ENCODE measurements around the gene KNL1.
"Not testable (repeated sequence)": the region's sequence is repeated elsewhere in the genome, so short reads cannot be mapped to it uniquely, and the experiment has no call there.

Gene KNL1, protein sequence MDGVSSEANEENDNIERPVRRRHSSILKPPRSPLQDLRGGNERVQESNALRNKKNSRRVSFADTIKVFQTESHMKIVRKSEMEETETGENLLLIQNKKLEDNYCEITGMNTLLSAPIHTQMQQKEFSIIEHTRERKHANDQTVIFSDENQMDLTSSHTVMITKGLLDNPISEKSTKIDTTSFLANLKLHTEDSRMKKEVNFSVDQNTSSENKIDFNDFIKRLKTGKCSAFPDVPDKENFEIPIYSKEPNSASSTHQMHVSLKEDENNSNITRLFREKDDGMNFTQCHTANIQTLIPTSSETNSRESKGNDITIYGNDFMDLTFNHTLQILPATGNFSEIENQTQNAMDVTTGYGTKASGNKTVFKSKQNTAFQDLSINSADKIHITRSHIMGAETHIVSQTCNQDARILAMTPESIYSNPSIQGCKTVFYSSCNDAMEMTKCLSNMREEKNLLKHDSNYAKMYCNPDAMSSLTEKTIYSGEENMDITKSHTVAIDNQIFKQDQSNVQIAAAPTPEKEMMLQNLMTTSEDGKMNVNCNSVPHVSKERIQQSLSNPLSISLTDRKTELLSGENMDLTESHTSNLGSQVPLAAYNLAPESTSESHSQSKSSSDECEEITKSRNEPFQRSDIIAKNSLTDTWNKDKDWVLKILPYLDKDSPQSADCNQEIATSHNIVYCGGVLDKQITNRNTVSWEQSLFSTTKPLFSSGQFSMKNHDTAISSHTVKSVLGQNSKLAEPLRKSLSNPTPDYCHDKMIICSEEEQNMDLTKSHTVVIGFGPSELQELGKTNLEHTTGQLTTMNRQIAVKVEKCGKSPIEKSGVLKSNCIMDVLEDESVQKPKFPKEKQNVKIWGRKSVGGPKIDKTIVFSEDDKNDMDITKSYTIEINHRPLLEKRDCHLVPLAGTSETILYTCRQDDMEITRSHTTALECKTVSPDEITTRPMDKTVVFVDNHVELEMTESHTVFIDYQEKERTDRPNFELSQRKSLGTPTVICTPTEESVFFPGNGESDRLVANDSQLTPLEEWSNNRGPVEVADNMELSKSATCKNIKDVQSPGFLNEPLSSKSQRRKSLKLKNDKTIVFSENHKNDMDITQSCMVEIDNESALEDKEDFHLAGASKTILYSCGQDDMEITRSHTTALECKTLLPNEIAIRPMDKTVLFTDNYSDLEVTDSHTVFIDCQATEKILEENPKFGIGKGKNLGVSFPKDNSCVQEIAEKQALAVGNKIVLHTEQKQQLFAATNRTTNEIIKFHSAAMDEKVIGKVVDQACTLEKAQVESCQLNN (N-terminal part only)

DNA sequence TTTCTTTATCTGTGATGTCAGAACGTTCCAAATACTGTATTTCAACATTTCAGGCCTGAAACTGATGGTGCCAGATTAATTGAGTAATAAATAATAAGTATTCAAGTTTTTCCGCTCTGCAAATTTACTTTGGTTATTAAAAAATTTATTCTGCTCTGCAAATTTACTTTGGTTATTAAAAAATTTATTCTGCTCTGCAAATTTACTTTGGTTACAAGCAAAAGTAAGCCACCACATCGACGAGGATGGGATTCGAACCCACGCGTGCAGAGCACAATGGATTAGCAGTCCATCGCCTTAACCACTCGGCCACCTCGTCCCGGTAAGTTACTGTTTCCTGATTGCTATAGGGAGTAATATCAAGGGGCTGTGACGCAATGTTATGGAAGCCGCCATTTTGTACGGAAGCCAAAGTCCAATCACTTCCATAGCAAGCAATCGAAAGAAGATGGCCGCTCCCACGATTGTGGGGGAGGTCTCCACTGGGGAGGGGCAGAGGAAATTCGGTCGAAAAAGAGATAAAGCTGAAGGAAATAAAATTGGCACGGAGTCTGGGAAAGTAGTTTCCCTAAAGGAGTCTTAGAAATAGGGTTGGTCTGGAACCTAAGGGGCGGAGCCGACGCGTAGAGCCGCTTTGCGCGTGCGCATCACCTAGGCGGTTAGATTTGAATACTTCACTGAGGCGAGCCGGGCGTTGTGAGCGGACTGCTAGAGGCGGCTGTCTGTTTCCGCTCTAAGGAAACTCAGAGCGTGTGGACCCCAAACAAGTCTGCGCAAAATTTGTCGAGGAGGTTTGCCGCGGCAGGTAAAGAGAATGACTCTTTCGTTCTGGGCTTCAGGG, at the start of gene KNL1:
Gene KNL1 (plus strand): TSS at position 662 of the 841 bp plus-strand sequence. CDS start 8,683 bp downstream, outside the sequence.
- peak; percentile 46 to 94 for DNase-seq

DNA sequence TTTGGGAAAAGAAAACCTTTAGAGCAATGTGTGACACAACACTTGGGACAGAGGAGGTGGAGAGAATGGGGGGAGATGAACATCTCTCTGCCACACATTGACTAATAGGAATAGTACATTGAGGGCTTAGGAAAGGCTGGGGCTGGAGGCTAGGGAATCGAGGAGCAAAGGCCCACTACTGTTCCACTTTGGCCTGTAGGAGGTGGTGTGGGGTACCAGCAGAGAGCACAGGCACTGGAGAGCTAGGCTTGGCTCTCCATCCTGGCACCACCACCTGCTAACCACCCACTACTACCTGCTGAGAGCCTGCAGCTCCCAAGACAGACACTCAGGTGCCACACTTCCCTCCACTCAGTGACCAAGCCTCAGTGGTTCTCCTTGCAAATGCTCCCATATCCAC, 48.6 kb upstream of the KNL1 start:
- DNase-seq, result no peak

DNA sequence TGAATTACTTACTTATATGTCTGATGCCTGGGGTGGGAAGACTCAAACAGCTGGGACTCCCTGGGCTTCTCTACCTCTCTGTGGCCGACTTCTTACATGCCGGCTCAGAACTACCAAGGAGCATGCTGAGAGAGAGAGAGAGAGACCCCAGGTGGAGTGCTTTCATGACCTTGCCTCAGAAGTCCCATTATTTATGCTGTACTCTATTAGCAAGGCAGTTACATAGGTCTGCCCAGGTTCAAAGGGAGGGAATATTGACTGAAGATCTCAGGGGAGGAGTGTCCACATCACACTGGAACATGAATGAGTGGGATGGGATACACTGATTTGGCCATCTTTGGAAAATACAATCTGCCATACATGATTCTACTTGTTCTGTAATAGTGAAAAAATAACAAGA, 45.4 kb upstream of the KNL1 start:
- DNase-seq, result no peak

DNA sequence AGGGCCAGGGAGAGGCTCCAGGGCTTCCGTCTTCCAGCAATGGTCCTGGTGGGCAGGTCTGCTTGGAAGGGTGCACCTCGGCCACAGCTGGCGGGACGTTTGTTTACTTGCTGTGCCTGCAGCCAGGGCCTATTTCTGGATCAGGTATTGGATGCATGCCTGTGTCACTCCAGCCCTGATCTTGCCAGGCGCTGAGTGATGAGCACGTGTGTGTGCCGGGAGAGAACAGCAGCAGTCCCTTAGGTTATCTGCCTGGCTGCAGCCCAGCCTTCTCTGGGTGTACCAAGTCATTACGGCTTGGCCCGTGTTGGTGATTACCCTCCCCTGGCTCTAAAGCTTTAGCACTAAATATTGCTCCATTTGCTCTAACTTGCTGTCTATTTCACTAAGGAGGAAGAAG, 44.2 kb upstream of the KNL1 start:
- DNase-seq, result no peak

DNA sequence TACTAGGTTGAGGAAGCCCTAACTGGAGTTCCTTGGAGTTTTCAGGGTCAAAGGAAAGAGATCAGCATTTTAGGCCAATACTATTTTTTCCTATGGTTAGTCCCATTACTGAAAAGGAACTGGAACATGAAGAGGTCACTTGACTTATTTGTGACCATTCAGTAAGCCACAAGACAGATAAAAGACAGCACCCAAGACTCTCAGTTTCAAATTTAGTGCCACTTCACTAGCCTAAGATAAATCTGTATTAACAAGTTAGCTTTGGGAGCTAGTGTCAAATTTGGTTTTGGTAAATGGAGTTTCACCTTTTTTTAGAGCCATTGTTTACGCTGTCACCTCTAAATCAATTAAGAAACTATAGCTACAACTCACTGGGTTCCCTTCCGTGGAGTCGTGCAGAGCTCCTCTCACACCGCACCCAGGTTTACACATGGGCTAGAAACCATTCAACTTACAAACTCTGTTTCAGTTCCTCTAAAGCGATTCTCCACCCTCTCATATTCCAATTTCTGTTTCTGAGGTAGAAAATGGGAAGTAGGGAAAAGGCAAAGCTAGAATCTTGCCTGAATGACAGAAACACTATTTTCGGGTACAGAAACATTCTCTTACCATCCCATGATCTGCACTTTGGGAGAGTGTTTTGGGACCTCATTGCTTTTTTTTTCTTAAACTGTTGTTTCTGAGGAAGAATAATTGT, 43.6 kb upstream of the KNL1 start:
- DNase-seq, result no peak

DNA sequence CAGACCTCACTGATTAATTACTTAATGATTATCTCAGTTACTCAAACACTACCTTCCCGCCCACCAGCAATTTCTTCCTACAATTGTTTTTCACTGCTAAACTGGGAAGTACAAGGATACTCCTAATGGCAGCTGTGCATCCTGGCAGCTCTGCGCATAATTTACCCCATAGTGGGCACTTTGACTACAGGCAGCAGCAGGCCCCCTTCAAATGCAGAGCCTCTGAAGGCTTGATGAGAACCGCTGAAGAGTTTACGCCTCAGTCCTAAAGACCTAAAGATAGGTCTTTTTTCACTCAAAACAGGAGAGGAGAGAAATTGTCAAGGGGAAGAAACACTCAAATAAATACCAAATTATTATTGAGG, 39.9 kb upstream of the KNL1 start:
- no peak for DNase-seq

DNA sequence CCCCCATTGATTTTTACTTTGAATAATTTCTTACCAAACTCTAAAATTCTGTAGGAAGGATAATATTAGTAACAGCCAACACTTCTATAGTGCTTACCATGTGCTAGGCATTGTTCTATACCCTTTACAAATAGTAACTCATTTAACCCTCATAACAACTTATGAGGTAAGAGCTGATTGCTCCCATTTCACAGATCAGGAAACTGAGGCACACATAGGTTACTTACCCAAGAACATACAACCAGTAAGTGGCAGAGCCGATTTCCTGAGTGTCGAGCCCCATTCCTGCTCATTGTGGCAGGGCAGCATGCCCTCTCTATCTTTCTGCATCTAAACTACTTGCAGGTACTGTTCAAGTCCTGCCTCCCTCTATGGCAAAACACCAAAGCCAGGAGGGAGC, 38.2 kb upstream of the KNL1 start:
- DNase-seq, result no peak

DNA sequence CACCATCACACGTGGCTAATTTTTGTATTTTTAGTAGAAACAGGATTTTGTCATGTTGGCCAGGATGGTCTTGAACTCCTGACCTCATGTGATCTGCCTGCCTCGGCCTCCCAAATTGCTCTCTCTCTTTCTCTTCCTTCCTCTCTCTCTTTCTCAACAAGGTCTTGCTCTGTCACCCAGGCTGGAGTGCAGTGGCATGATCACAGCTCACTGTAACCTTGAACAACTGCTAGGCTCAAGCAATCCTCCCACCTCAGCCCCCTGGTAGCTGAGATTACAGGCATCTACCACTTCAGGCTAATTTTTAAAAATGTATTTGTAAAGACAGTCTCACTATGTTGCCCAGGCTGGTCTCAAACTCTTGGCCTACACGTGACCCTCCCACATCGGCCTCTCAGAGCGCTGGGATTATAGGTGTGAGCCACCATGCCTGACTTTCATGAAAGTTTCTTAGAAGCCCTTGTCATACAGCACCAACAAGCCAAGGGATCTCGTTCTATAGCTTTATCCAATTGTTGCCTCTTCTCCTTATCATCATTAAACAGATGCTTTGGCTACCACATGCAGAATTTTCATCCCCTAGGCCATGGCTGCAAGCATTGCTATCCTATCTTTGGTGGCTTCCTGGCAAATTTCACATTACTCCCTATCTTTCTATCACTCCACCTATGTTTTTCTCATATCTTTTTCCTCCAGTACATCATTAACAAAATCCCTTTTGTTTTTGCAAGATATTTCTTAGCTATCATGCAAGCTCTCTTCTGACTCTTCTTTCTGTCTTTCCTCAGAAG, 34.9 kb upstream of the KNL1 start:
- no peak for DNase-seq

DNA sequence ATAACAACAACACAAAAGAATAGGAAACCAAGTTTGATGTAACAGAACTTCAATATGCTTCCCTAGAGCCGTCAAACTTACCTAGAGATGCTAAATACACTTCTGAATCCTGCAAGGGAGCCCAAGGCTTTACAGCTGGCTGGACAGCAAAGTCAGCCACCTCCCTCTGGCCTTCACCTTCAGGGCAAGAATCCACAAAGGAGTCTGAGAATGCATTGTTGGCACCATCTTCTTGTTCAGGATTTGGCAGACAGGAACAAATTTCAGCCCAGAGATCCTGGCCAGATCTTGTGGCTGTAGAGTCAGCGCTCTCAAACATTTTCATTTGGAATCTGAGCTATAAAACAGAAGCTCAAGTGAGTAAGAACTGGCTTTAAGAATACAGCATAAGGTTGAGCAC, 31.4 kb upstream of the KNL1 start:
- no peak for DNase-seq

DNA sequence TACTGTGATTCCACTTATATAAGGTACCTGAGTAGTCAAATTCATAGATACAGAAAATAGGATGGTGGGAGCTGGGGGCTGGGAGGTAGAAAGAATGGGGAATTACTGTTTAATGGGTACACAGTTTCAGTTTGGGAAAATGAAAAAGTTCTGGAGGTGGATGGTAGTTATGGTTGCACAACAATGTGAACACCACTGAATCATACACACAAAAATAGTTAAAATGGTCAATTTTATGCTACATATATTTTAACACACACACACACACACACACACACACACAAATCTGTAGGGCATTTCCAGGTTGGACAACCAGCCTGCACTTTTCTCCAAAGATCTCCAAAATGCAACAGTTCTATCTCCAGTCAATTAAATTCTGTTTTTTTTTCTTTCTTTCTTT, 30.6 kb upstream of the KNL1 start:
- DNase-seq, result no peak

DNA sequence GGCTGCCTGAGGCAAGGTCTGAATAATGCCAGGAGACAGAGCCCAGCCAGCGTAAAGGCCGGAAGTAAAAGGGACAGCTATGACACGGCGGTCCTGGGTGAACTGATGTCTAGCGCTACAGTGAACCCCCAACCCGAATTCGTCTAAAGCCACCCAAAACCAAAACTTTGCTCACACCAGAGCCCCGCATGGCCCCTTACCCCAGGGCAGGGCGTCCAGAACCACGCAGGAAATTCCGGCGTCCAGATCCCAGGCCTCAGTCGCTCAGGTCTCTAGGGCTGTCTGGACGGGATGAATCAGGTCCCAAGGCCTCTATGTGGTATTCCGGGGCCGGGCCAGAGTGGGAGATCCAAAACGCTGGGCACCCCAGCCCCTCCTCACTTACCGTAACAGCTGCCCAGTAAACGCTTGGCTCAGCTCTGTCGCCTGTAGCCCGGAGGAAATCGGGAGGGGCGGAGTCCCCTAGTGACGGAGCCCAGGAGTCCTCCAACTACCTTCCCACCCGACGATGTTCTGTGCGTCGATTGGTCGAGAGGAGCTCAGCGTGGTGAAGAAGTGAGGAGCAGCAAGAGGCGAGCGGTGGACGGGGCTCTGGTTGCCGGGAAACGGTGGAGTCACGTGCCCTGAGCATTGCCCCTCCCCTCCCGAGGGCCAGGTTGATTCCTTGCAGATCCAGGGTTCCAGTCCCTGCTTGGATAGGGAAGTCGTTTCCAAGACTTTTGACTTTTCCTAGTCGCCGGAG, 29.3 kb upstream of the KNL1 start, which contains the start of gene CCDC32:
Gene CCDC32 (minus strand): TSS at position 452 of the 742 bp plus-strand sequence. CDS start 2,027 bp downstream, outside the sequence.
- peak; percentile 99 to 100 for DNase-seq

DNA sequence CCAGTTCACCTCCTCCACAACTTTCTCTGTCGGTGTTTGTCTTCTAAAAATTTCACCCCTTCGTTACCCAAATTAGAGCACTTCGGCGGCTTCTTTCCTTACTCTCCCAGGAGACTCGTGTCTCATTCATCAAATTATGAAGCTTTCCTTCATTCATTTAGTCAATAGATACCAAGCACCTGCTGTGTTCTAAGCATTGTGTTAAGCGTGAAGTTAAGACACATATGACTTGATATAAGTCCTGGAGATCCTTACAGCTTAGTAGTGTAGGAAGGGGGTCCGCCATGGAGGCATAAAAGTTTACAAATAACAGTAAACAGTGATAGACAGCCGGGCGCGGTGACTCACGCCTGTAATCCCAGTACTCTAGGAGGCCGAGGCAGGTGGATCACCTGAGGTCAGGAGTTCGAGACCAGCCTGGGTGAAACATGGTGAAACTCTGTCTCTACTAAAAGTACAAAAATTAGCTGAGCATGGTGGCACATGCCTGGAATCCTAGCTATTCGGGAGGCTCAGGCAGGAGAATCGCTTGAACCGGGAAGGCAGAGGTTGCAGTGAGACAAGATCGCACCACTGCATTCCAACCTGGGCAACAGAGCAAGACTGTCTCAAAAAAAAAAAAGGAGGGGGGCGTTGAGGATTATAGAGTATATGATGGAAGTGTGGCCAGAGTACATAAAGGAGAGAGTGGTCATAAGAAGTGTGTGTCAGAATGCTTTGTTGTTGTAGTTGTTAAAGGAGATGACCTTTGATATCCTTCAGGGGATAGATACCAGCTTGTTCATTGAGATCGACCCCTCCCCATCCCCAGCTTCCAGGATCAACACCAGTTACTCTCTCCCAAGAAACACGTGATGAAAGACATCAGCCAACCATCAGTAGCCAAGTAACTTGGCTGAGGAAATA, 28.5 kb upstream of the KNL1 start:
- no peak for DNase-seq

DNA sequence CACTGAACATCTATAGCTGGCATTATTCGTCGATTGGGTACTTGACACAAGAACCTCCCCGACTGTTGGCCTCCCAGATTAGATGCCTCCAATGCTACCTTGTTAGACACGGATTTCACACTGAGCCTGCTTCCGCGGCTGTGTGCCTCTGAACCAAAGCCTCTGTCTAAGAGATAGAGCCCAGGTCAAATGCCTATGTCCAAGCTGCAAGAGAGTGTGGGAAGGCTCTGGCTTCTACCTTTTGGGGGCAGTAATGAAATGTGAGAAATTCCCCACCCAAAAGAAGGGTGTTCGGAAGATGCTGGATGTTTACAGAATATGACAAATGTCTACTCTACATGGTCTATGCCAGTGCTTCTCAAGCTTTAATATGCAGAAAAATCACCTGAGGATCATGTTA, 26.9 kb upstream of the KNL1 start:
- DNase-seq, result no peak

DNA sequence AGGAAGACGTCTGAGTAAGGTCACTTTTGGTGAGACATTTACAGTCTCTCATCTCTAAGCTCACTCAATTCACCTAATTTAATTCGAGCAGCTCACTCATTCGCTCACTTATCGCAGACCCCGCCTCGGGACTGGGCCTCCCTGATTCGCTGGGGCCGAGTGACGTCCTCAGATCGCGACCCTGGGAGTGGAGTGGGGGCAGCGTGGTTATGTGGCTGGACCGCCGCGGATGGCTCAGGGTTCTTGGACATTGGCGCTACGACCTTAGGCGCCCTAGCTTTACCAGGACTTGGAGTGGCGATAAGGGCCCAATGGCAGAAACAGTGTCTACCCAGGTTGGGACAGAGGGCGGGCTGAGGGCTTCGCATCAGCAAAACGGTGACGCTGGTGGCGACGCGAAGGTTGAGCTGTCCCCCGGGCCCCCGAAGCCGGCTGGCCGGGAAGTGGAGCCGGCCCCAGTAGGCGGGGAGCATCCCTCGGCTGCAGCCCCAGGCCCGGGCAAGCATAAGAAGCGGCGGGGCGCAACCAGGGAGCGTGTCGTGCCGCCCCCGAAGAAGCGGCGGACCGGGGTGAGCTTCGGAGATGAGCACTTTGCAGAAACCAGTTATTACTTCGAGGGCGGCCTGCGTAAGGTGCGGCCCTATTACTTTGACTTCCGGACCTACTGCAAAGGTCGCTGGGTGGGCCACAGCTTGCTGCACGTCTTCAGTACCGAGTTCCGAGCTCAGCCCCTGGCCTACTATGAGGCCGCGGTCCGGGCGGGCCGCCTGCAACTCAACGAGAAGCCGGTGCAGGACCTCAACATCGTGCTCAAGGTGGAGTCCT, 24.7 kb upstream of the KNL1 start, which contains the start of gene RPUSD2:
Gene RPUSD2 (plus strand): TSS at position 171 of the 825 bp plus-strand sequence. CDS start 39 bp downstream, at position 210.
- peak; percentile 64 to 97 for DNase-seq

DNA sequence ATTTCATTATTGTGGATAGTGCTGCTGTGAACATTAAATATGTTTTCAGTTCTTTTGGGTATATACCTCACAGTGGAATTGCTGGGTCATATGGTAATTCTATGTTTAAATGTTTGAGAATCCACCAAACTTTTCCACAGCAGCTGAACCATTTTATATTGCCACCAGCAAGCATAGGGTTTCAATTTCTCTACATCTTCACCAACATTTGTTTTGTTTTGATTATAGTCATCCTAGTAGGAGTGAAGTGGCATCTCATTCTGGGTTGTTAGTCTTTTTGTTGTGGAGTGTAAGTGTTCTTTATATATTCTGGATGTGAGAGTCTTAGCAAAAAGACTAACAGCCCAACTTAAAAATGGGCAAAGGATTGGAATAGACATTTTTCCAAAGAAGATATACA, 18.9 kb upstream of the KNL1 start:
- DNase-seq, result no peak

DNA sequence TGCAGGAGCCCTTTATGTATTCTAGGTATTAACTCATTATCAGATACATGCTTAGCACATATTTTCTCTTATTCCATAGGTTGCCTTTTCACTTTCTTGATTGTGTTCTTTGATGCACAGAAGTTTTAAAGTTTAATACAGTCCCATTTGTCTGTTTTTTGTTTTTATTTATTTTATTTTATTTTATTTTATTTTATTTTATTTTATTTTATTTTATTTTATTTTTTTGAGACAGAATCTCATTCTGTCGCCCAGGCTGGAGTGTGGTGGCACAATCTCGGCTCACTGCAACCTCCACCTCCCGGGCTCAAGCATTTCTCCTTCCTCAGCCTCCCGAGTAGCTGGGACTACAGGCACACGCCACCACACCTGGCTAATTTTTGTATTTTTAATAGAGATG, 17.1 kb upstream of the KNL1 start:
- not testable (repeated sequence) for DNase-seq

DNA sequence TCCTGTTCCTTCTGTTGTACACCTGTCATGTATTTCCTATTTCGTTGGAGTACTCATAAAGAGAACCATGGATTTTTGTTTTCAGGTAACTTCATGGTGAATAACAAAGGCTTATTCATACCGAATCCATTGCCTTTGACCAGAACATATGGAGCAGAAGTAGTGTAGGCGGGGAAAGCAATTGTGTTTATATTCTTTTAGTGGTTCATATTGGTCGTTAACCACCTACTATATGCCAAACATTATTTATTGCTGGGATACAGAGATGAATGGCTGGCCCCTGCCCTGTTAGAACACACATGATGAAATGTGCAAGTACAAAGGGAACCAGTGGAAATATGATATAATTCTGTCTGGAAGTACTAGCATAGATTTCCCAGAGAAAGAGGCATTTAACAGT, 15.2 kb upstream of the KNL1 start:
- no peak for DNase-seq

DNA sequence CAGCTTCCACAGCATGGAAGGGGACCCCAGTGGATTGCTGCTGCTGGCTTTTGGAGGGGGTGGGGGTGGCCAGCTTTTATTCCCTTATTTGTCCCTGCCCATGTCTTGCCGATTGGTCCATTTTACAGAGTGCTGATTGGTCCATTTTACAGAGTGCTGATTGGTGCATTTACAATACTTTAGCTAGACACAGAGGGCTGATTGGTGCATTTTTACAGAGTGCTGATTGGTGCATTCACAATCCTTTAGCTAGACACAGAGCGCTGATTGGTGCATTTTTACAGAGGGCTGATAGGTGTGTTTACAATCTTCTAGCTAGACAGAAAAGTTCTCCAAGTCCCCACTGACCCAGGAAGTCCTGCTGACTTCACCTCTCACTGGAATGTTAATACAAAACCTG, 12.3 kb upstream of the KNL1 start:
- not testable (repeated sequence) for DNase-seq
